ENCODE data around the gene DHX16. TPM values are rescaled to one million over a fixed set of nuclear protein-coding genes. Genes with fewer than 3 reads are reported as not detected.

DHX16 gene
- total and polyA plus RNA-seq, 9 of the 15 experiments (the other 6 are each of a cell fraction or from before 2014, with no cell fraction given), result 14.6 to 66.1 (median 47.5) TPM

DNA sequence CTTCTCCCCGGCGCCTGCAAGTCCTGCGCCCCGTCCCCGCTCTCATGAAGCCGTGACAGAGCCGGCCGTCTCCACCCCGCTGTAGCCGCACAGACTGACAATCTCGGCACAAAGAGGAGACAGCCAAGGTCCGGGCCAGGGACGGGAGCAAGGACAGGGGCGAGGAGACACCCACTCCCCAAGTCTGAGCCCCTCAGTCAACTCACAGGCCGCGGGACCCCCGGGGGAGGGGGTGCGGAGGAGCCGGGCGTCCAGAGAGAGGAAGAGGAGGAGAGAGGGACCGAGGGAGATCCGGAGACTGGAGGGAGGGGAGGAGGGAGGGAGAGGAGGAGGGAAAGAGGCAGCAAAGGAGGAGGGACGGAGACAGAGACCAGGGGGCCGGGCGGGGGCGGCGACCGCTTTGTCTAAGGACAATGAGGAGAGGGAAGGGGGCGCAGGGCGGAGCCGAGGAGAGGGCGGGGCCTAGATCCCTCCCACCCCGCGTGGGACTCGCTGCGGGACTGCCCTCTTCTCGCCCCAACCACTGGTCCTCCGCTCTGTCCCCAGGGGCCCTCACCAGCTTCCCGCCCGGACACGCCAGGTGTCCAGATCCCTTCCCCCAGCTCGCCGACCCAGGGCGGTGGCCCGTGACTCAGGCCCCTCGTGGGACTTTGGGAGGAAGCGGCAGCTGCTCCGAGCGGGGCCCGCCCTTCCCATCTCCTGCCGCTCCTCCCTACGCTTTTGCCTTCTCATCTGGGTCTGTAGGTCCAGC lies 14.3 kb upstream of the DHX16 start (continued):
- TF ChIP-seq, protein P1, sequence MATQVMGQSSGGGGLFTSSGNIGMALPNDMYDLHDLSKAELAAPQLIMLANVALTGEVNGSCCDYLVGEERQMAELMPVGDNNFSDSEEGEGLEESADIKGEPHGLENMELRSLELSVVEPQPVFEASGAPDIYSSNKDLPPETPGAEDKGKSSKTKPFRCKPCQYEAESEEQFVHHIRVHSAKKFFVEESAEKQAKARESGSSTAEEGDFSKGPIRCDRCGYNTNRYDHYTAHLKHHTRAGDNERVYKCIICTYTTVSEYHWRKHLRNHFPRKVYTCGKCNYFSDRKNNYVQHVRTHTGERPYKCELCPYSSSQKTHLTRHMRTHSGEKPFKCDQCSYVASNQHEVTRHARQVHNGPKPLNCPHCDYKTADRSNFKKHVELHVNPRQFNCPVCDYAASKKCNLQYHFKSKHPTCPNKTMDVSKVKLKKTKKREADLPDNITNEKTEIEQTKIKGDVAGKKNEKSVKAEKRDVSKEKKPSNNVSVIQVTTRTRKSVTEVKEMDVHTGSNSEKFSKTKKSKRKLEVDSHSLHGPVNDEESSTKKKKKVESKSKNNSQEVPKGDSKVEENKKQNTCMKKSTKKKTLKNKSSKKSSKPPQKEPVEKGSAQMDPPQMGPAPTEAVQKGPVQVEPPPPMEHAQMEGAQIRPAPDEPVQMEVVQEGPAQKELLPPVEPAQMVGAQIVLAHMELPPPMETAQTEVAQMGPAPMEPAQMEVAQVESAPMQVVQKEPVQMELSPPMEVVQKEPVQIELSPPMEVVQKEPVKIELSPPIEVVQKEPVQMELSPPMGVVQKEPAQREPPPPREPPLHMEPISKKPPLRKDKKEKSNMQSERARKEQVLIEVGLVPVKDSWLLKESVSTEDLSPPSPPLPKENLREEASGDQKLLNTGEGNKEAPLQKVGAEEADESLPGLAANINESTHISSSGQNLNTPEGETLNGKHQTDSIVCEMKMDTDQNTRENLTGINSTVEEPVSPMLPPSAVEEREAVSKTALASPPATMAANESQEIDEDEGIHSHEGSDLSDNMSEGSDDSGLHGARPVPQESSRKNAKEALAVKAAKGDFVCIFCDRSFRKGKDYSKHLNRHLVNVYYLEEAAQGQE (IDR thresholded peaks at IDR 0.05; ENCODE audit: borderline replicate concordance), result peak; percentile 35
- TF ChIP-seq, protein P1 (CRISPR knock-in tag; IDR thresholded peaks at IDR 0.05; ENCODE audit: low read depth), result no peak
- TF ChIP-seq FOSL1 (tag; conservative IDR thresholded peaks at IDR 0.05), result peak; percentile 96
- peak; percentile 83 for TF ChIP-seq CBFA2T3 (IDR thresholded peaks at IDR 0.05)
- TF ChIP-seq ZNF232 (CRISPR knock-in tag; IDR thresholded peaks at IDR 0.05), result 0 out of 2 replicates have a peak, but pooled peaks have one; percentile 39
- peak; percentile 57 for TF ChIP-seq GABPA (tag; conservative IDR thresholded peaks at IDR 0.05; ENCODE audit: low read depth)
- TF ChIP-seq, protein P2, sequence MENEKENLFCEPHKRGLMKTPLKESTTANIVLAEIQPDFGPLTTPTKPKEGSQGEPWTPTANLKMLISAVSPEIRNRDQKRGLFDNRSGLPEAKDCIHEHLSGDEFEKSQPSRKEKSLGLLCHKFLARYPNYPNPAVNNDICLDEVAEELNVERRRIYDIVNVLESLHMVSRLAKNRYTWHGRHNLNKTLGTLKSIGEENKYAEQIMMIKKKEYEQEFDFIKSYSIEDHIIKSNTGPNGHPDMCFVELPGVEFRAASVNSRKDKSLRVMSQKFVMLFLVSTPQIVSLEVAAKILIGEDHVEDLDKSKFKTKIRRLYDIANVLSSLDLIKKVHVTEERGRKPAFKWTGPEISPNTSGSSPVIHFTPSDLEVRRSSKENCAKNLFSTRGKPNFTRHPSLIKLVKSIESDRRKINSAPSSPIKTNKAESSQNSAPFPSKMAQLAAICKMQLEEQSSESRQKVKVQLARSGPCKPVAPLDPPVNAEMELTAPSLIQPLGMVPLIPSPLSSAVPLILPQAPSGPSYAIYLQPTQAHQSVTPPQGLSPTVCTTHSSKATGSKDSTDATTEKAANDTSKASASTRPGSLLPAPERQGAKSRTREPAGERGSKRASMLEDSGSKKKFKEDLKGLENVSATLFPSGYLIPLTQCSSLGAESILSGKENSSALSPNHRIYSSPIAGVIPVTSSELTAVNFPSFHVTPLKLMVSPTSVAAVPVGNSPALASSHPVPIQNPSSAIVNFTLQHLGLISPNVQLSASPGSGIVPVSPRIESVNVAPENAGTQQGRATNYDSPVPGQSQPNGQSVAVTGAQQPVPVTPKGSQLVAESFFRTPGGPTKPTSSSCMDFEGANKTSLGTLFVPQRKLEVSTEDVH (IDR thresholded peaks at IDR 0.05; ENCODE audit: low read depth, partially characterized antibody), result peak; percentile 56
- peak; percentile 7; the same call in 1 of the 2 replicates for TF ChIP-seq KDM2B (CRISPR knock-in tag; IDR thresholded peaks at IDR 0.05)
- TF ChIP-seq, protein P3, sequence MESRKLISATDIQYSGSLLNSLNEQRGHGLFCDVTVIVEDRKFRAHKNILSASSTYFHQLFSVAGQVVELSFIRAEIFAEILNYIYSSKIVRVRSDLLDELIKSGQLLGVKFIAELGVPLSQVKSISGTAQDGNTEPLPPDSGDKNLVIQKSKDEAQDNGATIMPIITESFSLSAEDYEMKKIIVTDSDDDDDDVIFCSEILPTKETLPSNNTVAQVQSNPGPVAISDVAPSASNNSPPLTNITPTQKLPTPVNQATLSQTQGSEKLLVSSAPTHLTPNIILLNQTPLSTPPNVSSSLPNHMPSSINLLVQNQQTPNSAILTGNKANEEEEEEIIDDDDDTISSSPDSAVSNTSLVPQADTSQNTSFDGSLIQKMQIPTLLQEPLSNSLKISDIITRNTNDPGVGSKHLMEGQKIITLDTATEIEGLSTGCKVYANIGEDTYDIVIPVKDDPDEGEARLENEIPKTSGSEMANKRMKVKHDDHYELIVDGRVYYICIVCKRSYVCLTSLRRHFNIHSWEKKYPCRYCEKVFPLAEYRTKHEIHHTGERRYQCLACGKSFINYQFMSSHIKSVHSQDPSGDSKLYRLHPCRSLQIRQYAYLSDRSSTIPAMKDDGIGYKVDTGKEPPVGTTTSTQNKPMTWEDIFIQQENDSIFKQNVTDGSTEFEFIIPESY (CRISPR knock-in tag; IDR thresholded peaks at IDR 0.05), result peak; percentile 60; the same call in 1 of the 2 replicates
- peak; percentile 17; the same call in 1 of the 2 replicates for TF ChIP-seq CBX1 (IDR thresholded peaks at IDR 0.05; ENCODE audit: low read depth)
- TF ChIP-seq ZBTB1 (CRISPR knock-in tag; IDR thresholded peaks at IDR 0.05; ENCODE audit: borderline replicate concordance, low read depth), result 0 out of 2 replicates have a peak, but pooled peaks have one; percentile 15
- peak; percentile 47; the same call in 1 of the 2 replicates for TF ChIP-seq TGIF2 (CRISPR knock-in tag; IDR thresholded peaks at IDR 0.05)

All from K562 (cell line).